Brain microvascular endothelial cell (primary cell): ENCODE measurements around the gene KCTD19.

Experiments used
- DNase-seq: peaks from one replicate; pipeline ENCODE4 v3.0.0-alpha.2; 2020
- H3K27ac ChIP-seq: fragments of 250-450 bp; sonication (Bioruptor Pico); 2 replicates; pipeline ENCODE4 v1.5.1; 2020; ENCODE audit warnings: mild to moderate bottlenecking, moderate library complexity
- H3K27me3 ChIP-seq: fragments of 250-450 bp; sonication (Bioruptor Pico); replicated peaks from 2 replicates; pipeline ENCODE4 v1.5.1; 2020; ENCODE audit warnings: mild to moderate bottlenecking
- H3K36me3 ChIP-seq: fragments of 250-450 bp; sonication (Bioruptor Pico); replicated peaks from 2 replicates; pipeline ENCODE4 v1.5.1; 2020; ENCODE audit warnings: mild to moderate bottlenecking
- H3K4me3 ChIP-seq: 2 replicates; pipeline ENCODE4 v1.5.1; 2011; ENCODE audit warnings: low read depth, mild to moderate bottlenecking, control low read depth, low read length, moderate library complexity
- CTCF ChIP-seq: IDR thresholded peaks from 2 replicates; pipeline ENCODE4 v1.5.1; 2011; ENCODE audit warnings: low read depth, mild to moderate bottlenecking, moderate library complexity, low read length, control low read depth, inconsistent platforms; ENCODE audit errors: missing control alignments
- in situ Hi-C: cut with HindIII; loops from 2 replicates; pipeline ENCODE4 v1.10.0; 2017; ENCODE audit warnings: low sequenced_read_pairs, low pct_ligation_motif_present

KCTD19 gene

DNA sequence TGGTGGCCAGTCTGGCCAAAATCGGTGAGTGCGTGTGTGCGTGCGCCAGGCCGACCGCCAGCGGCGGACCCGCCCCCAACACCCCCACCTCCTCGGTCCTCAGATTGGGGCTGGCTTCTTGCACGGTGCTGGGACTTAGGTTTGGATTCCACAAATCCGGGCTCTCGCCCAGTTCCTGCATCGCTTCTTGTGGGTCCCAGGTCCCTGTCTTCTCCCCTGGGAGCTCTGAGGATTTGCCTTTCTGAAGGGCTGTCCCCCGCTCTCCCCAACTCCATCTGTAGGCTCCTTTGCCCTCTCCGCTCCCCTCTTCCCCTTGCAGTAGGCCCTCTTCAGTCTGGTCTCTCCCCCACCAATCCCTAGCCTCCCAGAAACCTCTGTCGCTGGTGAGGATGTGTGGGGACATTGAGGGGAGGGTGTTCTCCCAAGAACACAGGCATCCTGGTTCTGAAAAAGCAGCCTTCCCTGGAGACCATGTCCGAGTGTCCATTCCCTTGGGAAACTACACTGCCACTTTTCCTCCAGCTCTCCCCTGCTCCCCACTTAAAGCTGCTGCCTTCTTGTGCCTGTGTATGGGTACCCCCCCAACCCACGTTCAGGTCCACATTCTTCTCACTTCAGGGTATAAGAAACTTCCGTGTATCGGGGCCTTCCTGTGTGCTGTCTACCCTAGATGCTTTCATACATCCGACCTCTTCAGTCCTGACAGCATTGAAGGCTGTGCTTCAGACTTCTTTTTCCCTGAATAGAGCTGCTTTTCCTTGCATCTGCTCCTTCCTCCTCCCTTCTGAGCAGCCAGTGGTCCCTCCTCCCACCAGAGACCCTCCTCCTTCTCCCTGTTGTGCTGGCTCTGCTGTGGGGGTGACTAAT is 77.1 kb downstream of the KCTD19 start:
- no peak for DNase-seq
- H3K27me3 ChIP-seq = no peaks in the 10 kb centered on the region
- H3K27ac ChIP-seq = no peak overlapping the region
- TF ChIP-seq CTCF = no peak
- H3K4me3 ChIP-seq = peak overlapping the region; percentile 60
- no peaks in the 10 kb centered on the region for H3K36me3 ChIP-seq
- in situ Hi-C loops = no loop called here

DNA sequence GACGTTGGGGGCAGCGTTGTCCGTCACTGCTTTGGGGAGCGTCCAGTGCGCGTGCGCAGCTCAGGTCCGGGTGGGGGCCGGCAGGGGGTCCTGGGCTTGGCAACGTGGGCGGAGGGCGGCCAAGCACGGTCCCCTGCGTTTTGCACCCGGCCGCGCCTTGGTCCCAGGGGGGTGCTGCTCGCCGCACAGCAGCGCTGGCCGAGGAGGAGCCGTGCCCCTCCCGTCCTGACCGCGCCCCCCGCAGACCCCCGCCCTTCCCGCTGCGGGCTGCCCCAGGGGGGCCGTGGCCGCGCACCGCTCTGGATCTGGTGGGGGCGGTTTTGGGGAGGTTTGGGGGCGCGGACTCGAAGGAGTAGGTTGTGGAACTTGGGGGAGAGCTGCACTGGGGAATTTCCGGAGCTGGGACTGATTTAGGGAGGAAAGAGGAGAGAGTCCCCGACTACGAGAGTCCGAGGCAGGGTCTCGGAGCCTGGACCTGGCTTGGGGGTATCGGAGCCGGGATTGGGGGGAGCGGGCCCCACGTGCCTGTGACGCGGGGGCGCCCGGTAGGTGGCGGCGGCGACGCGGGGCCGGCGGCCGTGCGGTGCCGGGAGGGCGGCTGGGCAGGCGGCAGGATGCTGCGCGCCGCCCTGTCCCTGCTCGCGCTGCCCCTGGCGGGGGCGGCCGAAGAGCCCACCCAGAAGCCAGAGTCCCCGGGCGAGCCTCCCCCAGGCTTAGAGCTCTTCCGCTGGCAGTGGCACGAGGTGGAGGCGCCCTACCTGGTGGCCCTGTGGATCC is 78.0 kb downstream of the KCTD19 start, which contains the start of gene SLC9A5:
SLC9A5 (plus strand) TSS at position 579 of the 777 bp plus-strand sequence; CDS start at position 615, 36 bp downstream.
- TF ChIP-seq CTCF = peak; percentile 20

GRCh38 chr16:67248073-67248400 is 78.5 kb downstream of the KCTD19 start:
- Histone ChIP-seq H3K36me3 (no peaks in the 10 kb centered on the region), H3K27ac (no peak overlapping the region), H3K4me3 (peak overlapping the region; percentile 60), H3K27me3 (no peaks in the 10 kb centered on the region)
- no peak for TF ChIP-seq CTCF
- in situ Hi-C loops = no loop called here
- no peak for DNase-seq

More for the DNA sequence above, 78.0 kb downstream of the KCTD19 start, which contains the start of gene SLC9A5:
- no peaks in the 10 kb centered on the region for H3K27me3 ChIP-seq
- no peaks in the 10 kb centered on the region for H3K36me3 ChIP-seq
- no peak within 1 kb of the TSS for H3K27ac ChIP-seq
- in situ Hi-C loops = no loop called here
- no peak for DNase-seq
- H3K4me3 ChIP-seq = peak within 1 kb of the TSS; percentile 60

- TF ChIP-seq CTCF = no peak
- peak; percentile 95 for DNase-seq
- in situ Hi-C loops = no loop called here
- H3K36me3 ChIP-seq = no peaks in the 10 kb centered on the region
- peak within 1 kb of the TSS; percentile 62 for H3K27ac ChIP-seq
- no peaks in the 10 kb centered on the region for H3K27me3 ChIP-seq
- H3K4me3 ChIP-seq = peak within 1 kb of the TSS; percentile 88
Measured at GRCh38 chr16:67247192-67248072, 79.1 kb downstream of the KCTD19 start, which contains the start of gene FHOD1. FHOD1 (minus strand) TSS chr16:67247481; CDS start chr16:67247410, 71 bp downstream.

DNA sequence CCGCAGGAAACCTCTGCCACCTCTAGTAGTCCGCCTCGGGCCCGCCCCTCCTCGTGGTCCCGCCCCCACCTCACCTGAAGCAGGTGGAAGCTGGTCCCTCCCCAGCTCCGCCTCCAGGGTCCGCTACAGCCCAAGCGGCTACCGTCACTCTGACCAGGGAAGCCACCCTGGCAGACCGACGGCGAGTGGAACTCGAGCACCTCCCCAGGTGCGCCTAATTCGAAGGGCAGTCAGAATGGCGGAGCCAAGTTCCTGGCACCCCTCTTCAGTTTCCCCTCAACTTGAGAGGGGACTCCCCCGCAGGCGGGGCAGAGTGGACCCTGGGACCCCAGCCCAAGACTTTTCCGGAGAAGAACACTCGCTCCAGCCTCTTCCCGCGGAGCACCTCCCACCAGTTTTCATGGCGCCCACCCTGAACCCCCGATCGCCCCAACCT is 79.8 kb downstream of the KCTD19 start:
- H3K4me3 ChIP-seq = peak overlapping the region; percentile 88
- peak overlapping the region; percentile 62 for H3K27ac ChIP-seq
- in situ Hi-C loops = no loop called here
- no peak for DNase-seq
- no peaks in the 10 kb centered on the region for H3K36me3 ChIP-seq
- peak; percentile 27 for TF ChIP-seq CTCF
- no peaks in the 10 kb centered on the region for H3K27me3 ChIP-seq
